Left lobe of liver (tissue), 2 donors: ENCODE measurements around the gene PIK3R6. TPM values are rescaled to one million over a fixed set of nuclear protein-coding genes. Genes with fewer than 3 reads are reported as not detected.

Experiments used
- ATAC-seq: fragments of 200-7000 bp; cut with Tn5 transposase; one replicate; pipeline ENCODE4 v1.9.1; 2020; ENCODE audit warnings: mild to moderate bottlenecking, moderate library complexity
- DNase-seq: peaks from one replicate; pipeline ENCODE4 v3.0.0-alpha.2; 2020; ENCODE audit warnings: low spot score
- total RNA-seq: library from RNA; stranded (reverse); gene quantifications from one replicate; pipeline ENCODE4 v1.2.1, GENCODE V29; 2021
- donor health status: DM: no; HTN: no; CAD: no; lungs with moderate emphysema.
- donor health status: DM: no; HTN: yes; CAD: no.

The PIK3R6 gene
- total RNA-seq, 1 donor from 2014 or later = 0.18 TPM

DNA sequence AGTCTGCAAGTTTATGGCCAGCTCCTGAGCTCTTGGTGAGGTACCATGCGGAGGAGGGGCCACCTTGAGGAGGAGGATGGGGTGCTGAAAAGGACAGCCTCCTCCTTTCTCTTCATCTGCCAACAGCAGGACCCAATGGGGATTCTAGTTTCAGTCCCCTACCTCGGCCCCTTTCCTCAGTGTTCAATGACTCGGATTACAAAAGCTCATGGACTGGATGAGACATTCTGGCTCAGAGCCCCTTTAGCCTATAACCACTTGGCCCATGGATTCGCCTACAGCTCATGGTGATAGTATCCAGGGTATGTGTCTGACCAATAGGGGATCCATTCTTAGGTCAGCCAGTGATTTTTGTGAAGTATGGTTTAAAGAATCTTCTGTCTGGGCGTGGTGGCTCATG lies 8.5 kb upstream of the PIK3R6 start:
- ATAC-seq = no peak
- no peak for DNase-seq

DNA sequence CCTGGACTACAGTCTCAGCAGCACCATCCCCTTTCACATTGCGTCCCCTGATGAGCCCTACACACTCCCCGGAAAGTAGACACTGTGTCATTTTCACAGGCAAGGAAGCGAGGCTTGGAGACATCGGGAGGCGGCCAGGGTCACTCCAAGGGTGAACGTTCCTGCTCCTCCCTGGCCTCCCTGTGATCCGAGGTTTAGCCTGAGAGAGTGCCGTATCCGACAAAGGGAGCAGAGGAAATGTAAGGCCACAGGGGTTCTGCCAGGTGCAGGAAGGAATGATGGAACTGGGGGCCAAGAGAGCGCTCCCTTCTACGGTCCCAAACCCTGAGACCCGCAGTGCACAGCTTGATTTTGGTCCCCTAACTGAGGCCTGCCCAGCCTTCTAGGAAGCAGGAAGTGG lies 8.0 kb upstream of the PIK3R6 start:
- no peak for DNase-seq
- ATAC-seq = no peak

DNA sequence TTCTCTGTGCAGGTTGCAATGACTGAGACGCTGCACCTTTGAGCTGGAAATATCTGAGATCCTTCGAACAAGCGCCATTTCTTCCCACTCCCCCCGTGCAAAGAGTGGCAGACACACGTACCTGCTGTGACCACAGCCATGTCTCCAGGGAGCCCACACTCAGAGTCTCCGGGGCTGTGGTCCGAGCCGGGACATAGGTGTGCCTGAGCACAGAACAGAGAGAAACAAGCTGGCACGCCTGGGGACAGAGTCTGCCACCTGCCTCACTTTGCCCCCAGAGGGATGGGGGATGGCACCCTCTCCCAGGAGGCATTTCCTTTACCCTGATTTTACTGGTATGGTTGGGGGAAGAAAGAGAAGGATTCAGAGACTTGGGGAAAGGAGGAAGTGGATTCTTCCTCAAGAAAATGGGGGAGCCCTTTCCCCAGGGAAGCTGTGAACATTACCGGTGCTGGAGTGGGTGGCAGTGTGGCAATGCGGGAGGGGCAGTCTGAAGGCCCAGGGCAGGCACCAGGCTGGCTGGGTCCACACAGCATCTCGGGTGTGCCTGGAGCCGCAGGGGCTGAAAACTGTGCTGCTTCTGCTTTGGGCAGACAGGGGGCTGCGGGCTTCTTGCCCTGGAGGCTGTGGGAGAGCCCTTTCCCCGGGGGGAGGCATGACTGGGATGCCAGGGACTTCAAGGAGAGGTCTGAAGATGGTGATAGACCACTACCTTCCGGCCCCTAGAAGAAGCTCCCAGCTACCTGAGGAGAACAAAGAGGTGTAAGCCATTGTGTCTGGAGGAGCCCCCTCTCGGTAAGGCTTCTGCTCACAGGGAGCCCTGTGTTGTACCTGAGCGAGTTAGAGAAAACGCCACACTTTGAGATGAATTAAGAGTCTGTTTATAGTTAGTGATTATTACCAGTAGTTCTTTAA lies 6.6 kb upstream of the PIK3R6 start:
- DNase-seq (no peak), ATAC-seq (no peak)

DNA sequence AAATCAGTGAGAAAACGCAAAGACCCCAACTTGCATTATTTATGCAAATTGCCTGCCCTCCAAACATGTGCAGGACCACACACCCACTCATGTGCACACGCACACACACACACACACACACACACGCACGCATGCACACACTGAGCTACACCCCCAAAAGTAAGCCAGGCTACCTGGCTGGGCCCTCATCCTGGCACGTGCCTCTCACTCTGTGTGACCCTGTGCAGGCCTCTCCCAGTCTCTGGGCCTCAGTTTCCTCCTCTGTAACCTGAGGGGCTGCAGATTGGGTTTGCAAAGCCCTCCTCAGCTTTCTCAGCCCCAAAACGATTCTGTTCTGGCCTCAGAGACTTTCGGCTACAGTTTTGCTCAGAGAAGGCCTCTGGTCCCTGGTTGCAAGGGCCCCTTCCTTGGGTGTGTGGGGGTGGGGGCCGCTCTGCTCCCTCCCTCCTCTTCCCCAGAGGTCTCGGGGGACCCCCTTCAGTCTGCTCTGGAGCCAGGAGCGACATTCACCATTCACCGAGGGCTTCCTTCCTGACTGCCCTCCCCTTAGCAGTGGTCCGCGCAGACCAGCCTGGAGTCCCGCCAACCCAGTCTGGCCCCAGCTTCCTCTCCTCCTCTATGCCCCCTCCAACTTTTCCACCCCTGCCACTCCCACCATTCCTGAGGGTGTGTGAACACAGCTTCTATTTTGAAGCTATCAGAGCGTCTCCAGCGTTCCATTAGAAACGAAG lies 5.4 kb upstream of the PIK3R6 start:
- ATAC-seq = no peak
- no peak for DNase-seq

DNA sequence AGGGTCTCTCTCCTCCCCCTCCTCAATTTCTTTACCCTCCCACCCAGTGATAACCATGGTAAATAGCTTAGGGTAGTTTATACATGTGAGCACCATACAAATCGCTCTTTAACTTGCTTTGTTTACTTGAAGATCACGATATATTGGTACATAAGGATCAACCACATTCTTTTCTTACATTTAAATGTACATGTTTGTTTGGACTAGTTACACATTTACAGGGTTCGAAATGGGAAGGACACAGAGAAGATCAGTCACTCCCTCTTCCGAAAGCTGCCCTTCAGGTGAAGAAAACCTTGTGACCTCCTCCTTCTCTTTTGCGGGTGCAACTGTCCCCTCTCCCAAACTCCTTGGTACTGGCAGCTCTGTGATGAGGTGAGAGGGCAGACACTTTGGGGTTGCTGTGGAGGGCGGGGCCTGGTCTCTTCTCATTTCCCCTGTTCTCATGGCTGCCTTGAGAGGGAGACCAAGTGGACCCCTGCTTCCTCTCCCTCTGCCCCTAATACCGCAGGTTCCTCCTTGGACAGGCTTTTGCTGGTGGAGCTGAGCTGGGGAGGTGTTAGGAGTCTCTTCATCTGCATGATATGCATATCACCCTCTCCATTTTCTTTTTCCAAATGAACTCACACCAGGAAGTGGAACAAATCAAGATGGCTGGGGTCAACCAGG lies 4.7 kb upstream of the PIK3R6 start:
- ATAC-seq (no peak), DNase-seq (no peak)

DNA sequence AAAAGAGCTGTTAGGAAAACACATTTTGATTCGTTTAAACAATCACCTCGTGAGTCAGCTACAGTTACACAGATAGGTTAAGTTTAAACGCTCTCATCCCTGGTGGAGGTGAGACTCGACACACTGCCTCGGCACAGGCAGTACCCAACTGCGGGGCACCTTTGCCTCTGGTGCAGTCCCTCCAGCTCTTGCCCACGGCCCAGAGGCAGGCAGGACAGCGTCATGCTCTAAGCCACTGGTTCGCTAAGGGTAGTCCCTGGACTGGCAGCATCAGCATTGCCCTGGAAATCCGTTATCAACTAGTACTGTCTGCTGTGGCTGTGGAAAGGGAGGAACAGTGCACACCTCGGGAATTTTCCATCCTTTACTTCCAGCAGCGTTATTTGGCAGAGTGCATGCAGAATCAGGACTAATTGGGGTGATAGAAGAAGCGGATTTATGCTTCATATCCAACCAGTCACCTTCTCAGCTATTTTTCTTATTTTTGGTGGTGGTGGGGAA lies 3.7 kb upstream of the PIK3R6 start:
- ATAC-seq (no peak), DNase-seq (no peak)

DNA sequence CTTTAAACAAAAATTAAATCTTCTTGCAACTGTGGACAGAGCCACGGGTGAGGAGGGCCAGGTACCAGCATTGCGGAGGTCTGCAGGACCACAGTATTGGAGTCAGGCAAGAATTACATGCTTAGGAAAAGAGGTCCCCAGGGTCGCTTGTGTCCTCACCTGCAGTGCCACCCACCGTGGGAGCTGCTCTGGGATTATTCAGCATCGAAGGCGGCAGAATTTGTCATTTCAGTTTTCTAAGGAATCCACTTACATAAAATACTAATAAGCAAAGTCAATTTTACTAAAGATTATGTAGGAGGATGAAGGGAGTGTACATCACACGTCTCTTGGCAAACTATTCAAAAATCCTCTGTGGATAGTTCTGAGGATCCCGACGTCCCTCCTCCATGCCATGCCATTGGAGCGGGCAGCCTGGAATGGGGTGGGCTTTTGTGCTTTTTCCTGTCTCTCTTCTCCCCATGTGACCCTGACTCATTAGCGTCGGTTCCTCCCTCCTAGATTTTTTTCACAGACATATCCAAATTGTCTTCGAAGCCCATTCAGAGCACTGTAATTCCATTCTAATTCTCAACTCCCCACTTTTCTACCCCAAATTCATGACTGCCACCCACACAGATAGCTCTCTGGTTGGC lies 3.0 kb upstream of the PIK3R6 start:
- DNase-seq (no peak), ATAC-seq (no peak)

DNA sequence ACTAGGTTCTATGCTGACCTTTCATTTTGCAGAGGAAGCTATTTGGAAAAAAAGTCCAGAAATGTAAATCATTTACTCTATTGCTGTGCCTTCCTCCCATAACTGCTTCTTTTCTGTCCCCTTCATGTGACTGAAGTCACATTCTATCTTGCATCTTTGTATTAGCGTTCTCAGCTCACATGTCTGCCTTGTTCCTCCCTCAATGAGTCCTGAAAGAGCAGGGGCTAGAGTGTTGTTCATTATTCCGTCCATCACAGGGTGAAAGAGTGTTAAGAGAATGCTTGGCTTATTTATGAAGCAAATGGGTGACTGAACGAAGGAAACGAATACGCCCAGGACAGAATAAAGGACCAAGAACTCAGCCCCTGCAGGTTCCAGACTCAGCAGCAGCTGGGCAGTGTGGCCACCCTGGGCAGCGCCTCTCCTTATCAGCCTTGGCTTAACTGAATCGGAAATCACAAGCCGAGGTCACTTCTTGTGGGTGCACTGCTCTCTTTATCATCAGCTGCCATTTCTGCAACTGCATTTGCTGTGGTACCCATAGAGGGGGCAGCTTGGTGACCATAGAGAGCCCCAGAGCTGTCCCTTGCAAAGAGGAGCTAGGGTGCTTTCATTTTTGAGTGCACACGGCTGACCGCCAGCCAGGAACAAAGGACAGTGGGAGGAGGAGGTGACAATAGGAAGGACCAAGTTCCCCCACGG lies 1.8 kb upstream of the PIK3R6 start:
- DNase-seq (no peak), ATAC-seq (no peak)

DNA sequence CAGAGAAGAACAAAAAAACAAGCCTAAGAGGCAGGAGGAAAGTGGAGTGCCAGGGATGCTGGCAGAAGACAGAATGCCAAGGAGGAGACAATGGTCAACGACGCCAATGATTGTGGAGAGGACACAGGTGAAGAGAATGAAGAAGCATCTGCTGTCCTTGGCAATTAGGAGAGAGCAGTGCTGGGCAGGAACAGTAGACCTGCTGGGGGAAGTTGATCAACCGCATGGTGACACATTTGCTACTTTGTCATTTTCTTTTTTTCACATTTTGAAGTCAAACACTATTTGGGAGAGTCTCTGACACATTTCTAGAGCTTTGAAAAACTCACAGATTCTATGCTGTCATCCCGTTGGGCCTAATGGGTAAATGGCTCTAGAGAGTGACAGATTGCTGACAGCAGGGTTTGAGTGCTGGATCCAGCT lies 1.1 kb upstream of the PIK3R6 start:
- DNase-seq (no peak), ATAC-seq (no peak)

DNA sequence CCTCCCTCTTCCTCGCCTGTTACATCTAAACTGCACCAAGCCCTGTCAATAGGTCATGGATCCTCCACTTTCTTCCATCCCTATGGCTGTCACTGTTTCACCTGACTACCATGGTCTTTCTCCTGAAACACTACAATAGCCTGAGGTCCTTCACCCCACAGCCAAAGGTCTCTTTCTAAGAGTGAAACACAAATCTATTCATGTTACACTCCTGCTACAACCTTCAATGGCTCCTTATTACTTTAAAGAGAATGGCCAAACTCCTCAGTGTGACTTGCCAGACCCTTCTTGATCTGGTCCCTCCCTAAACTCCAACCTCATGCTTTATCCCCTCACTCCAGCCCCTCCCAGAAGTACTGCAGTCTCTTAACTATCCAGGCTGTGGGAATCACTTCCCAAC lies 618 bp upstream of the PIK3R6 start:
- ATAC-seq (no peak), DNase-seq (no peak)

DNA sequence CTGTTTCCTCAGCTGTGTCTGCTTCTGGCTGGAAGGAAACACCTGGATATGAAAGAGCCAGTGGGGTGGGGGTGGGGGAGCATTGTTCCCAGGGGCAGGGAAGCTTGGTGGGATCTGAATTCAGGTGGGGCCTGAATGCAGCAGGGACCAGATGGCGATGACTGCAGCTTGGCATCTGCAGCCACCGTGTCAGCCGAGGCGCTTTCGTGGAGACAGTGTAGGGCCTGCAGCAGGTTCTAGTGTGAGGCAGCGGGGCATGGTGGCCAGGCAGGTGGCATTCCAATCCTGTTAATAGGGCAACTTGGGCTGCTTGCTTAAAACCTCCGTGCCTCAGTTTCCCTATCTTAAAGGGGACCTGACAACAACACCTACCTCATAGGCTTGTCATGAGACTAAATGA lies 1.7 kb downstream of the PIK3R6 start:
- no peak for DNase-seq
- ATAC-seq = no peak

DNA sequence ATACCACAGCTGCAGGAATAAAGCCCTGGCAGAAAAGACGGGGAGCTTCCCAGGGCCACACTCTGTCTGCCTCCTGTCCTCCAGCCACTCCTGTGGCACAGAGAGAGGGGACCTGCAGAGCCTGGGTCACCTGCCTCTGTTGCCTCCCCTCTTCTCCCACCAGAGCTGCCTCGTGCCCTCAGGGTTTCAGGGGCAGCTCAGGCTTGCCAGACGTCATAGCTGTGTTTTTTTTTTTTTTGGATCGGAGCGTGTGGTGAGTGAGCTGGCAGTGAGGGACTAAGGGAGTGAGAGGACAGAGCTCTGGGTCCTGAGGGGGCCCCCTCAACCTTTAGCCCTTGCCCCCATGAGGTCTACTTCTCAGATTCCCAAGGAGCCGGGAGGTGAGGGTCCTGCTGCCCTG lies 2.1 kb downstream of the PIK3R6 start:
- ATAC-seq = no peak

DNA sequence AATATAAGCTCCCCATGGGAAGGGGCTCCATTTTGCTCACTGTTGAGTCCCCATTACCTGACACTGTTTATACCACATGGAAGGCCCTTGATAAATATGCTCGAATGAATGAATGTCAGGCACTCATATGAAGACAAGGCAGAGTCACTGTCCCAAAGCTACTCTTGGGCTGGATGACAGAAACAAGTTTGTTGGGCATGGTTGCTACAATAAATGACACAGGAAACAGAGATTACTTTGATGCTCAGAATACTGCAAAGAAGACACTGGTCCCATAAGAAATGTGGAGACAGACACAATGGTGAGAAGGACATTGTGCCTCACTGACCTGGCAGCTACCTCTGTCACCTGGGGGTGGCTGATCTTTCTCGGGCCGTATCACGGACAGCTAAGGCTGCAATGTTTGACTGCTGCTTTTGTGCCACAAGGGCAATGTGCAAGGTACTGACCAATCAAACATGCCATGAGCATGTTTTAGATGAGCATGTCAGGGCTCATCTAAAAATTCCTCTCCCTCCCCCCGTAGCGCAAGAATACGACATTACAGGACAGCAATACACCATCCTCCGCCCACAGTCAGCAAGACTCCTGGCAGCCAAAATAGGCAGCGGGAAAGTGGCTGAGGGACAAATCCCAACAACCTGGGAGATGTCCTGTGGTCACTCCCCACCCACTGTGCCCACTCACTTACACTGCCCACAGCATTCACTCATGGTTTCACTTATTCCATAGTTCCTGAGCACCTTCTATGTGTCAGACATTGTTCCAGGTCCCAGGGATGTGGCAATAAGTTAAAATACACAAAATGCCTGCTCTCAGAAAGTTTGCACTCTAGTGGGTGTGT lies 5.0 kb downstream of the PIK3R6 start:
- DNase-seq (no peak), ATAC-seq (no peak)

More for the DNA sequence above, 2.1 kb downstream of the PIK3R6 start:
- DNase-seq = no peak

DNA sequence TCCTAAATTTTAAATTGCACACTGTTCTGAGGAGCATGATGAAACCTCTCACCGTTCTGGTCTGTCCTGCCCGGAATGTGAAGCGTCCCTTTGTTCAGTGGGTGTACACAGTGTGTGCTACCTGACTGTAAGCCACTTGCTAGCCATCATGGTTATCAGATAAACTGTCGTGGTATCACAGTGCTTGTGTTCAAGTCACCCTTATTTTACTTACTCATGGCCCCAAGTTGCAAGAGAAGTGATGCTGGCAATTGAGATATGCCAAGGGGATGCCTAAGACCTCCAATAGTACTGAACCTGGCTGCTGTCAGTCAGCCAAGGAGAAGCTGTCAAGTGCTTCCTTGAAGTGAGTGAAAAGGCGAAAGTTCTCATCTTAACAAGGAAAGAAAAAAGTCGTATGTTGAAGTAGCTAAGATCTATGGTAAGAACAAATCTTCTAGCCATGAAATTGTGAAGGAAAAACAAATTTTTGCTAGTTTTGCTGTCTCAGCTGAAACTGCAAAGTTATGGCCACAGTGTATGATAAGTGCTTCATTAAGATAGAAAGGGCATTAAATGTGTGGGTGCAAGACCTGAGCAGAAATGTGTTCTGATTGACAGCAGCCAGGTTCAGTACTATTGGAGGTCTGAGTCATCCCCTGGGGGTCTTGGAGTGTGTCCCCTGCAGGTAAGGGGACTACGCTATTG lies 5.8 kb downstream of the PIK3R6 start:
- DNase-seq (no peak), ATAC-seq (no peak)

DNA sequence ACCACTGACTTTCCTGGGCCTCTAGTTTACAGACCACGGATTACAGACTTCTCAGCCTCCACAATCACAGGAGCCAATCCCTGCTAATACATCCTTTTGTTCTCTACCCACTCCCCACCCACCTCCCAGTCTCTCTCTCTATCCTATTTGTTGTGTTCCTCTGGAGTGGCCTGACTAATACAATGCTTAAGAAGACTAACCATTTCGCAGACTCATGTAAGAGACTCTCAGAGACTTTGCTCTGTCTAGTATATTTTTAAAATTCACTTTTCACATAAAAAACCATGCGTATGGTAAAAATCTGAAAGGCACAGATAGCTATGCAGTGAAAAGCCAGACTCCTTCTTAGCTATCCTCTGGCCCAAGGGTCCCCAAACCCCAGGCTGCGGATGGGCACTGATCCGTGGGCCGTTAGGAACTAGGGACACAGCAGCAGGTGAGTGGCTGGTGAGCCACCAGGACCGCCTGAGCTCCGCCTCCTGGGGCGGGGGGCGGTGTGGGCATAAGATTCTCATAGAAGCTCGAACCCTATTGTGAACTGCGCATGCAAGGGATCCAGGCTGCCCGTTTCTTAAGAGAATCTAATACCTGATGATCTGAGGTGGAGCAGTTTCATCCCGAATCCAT lies 7.6 kb downstream of the PIK3R6 start:
- DNase-seq (no peak), ATAC-seq (no peak)

DNA sequence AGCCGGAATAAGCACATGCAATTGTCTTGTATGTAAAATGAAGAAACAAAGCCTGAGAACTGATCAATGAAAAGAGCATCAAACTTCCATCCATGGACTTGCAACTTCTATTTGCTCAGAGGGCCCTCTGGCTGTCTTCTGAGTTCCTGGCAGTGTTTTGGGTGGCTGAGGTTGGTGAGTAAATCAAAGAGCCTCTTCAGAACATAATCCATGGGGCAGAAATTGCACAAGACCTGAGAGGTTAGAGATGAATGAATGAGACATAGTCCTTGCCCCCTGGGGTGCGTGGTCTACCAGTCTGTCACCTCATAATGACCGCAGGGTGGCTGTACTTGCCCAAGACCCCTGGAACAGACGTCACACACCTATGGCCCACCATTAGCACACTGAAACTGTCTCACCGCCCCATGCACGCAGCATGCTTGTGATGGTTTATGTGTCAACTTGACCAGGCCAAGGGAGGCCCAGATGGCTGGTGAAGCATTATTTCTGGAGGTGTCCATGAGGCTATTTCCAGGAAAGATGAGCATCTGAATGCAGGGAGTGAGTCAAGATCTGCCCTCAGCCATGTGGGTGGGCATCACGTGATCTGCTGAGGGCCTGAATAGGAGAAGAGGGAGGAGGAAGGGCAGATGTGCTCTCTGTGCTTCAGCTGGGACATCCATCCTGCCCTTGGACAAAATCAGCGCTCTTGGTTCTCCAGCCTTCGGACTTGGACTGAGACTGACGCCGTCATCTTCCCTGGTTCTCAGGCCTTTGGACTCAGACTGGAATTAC lies 8.3 kb downstream of the PIK3R6 start:
- no peak for DNase-seq
- ATAC-seq = no peak

DNA sequence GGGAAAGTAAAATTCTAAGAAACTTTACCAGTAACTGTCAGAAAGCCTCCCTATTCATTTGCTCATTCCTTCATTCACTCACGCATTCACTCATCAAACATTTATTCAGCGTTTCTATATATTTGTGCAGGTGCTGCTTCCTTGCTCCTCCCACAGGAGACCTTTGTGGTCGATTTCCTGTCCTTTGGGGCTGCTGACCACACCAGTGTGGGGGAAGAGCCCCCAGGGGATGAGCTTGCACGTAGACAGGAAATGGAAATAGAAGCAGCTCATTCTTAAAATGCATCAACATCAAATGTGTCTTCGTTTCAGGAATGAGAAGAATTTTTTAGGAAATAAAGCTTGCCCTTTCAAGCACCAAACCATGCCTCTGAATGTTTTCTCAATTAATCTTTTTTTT lies 9.6 kb downstream of the PIK3R6 start:
- ATAC-seq (no peak), DNase-seq (no peak)
